Measurements from ENCODE around the gene CNPPD1.

The CNPPD1 gene

DNA sequence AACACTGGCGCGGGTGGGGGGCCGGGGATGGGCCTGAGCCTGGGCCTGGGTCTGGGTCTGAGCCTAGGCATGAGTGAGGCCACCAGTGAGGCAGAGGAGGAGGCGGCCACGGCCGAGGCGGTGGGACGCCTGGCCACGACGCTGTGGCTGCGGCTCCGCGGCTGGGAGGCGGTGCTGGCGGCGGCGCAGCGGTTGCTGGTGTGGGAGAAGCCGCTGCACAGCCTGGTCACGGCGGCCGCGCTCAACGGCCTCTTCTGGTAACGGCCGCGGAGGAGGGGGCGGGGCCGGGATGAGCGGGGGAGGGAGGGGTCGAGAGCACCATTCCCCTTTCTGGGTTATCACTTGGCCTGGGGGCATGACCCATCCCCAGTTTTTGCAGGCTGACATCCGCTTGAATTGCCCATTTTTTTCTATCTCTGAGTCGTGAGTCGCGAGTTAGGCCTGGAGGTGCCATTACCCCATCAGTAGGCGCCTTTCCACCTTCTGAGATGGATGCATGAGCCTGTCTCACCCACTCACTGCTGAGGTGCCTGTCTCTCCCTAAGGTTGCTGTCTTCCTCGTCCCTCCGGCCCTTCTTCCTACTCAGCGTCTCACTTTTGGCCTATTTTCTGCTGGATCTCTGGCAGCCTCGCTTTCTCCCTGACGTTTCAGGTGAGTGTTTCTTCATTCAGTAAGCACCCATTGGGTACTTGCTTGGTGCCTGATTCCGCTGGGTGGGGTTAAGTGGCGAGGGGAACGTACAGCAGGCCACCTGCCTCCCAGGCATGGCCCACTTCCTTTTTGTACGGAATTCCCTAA lies 1.9 kb upstream of the CNPPD1 start:
- TF ChIP-seq, protein P1, sequence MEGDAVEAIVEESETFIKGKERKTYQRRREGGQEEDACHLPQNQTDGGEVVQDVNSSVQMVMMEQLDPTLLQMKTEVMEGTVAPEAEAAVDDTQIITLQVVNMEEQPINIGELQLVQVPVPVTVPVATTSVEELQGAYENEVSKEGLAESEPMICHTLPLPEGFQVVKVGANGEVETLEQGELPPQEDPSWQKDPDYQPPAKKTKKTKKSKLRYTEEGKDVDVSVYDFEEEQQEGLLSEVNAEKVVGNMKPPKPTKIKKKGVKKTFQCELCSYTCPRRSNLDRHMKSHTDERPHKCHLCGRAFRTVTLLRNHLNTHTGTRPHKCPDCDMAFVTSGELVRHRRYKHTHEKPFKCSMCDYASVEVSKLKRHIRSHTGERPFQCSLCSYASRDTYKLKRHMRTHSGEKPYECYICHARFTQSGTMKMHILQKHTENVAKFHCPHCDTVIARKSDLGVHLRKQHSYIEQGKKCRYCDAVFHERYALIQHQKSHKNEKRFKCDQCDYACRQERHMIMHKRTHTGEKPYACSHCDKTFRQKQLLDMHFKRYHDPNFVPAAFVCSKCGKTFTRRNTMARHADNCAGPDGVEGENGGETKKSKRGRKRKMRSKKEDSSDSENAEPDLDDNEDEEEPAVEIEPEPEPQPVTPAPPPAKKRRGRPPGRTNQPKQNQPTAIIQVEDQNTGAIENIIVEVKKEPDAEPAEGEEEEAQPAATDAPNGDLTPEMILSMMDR (IDR thresholded peaks at IDR 0.05; ENCODE audit: low read depth, low read length), result no peak
- H3K27me3 ChIP-seq (ENCODE audit: insufficient read depth, low read depth, severe bottlenecking), result no peaks in the 10 kb centered on the region
- H3K4me3 ChIP-seq (ENCODE audit: low read depth, low read length), result peak overlapping the region; percentile 63
- H3K9me3 ChIP-seq (ENCODE audit: severe bottlenecking), result no peaks in the 10 kb centered on the region
- peak; percentile 58 for DNase-seq
- H3K36me3 ChIP-seq, result peaks cover 64% of the 10 kb centered on the region
- H3K27ac ChIP-seq, result peak overlapping the region; percentile 88

DNA sequence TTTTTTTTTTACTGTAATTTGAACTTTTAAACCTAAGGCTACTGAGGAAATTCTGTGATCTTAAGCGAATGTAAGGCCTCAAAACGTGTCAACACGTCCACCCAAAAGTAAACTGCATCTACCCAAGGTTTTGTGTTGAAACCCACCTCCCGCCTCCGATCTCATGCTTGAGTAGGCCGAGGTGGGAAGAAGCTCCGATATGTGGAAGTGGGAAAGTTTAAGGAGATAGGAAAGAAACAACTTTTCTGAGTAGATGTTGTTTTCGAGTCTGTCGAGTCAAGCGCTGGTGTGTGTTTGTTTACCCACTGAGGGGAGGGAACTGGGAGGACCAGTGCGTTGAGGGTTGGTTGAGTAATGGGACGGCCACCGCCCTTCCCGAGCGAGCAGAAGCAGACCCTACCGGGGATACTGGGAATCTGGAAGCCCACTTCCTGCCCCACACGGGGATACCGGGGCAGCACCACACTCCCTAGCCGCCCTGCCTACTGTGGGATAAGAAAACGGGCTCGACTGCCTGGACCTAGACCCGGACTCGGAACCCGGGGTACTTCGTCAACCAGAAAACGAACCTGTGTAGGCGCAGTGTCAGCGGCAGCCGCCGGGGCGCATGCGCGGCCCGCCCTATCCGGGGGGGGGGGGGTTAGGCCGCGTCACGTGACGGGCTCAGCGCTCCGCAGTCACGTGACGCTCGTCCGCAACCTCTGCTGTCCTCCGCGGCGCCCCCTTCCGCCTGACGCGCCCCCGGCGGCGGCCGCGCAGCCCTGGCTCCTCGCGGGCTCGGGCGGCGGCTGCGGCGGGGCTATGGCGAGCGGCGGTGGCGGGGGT lies 1.0 kb upstream of the CNPPD1 start, which contains the start of gene RETREG2:
Gene RETREG2, plus strand, starts transcription at position 724 of the 825 bp plus-strand sequence. Its CDS starts 78 bp downstream, at position 802.
- Histone ChIP-seq H3K27ac (peak within 1 kb of the TSS; percentile 88), H3K9me3 (ENCODE audit: severe bottlenecking) (no peaks in the 10 kb centered on the region), H3K27me3 (ENCODE audit: insufficient read depth, low read depth, severe bottlenecking) (no peaks in the 10 kb centered on the region), H3K4me3 (ENCODE audit: low read depth, low read length) (peak within 1 kb of the TSS; percentile 63), H3K36me3 (peaks cover 64% of the 10 kb centered on the region)
- TF ChIP-seq, protein P1 (IDR thresholded peaks at IDR 0.05; ENCODE audit: low read depth, low read length), result peak; percentile 57
- DNase-seq, result peak; percentile 82

DNA sequence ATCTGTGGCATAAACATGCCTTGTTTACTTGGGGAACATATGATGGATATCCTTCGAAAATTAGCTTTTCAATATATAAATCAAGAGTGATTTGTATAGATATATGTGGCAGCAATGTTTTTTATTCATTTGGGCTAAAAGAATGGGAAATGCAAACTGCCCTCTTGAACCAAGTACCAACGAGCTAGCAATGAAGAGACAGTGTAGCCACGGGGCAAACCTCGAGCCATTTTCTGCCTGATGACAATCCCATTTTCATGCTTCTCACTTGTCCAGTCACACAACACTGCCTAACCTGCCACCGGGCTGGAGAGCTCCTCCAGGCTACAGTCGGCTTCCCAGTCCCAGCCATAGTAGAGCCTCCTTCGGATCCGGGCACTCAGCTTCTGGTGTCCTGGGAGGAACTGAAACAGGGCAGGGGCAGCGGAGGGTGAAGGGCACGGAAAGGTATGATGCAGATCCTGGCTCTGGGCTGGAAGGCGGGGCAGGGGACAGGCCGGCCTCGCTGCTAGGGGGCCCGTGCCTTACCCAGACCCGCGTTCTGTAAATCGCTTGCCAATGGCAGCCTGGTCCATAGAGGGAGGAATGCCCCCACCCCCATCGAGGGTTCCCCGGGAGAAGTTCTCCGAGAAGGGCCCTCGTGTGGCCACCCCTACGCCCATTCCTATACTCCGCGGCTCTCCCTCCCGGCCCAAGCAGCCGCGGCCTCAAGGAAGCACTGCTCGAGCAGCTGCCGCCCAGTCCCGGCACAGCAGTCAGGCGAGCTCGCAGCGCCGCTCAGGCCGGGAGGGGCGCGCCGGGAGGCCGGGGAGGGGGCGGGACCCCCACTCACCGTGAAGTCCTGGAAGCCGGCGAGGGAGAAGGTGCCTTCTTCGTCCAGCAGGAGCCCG lies 552 bp downstream of the CNPPD1 start:
- DNase-seq, result no peak
- Histone ChIP-seq H3K27me3 (ENCODE audit: insufficient read depth, low read depth, severe bottlenecking) (no peaks in the 10 kb centered on the region), H3K9me3 (ENCODE audit: severe bottlenecking) (no peaks in the 10 kb centered on the region), H3K27ac (peak overlapping the region; percentile 88), H3K4me3 (ENCODE audit: low read depth, low read length) (peak overlapping the region; percentile 63), H3K36me3 (peaks cover 48% of the 10 kb centered on the region)
- TF ChIP-seq, protein P1 (IDR thresholded peaks at IDR 0.05; ENCODE audit: low read depth, low read length), result no peak

DNA sequence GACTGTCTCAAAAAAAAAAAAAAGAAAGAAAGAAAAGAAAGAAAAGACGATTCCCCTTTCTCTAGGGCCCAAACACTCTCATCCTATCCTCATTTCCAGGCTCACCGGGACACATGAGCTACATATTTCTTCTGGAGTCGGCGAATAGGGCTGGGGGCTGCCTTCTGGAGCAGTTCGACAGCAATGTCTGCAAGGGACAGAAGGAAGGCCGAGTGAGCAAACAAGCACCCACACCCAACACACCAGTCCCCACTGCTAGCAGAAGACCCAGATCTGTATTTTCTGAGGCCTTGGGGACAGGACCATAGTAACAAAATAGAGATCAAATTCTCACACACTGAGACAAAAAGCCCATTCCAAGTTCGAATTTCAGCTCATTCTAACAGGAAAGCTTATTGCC lies 1.2 kb downstream of the CNPPD1 start:
- Histone ChIP-seq H3K27me3 (ENCODE audit: insufficient read depth, low read depth, severe bottlenecking) (no peaks in the 10 kb centered on the region), H3K9me3 (ENCODE audit: severe bottlenecking) (no peaks in the 10 kb centered on the region), H3K36me3 (peaks cover 41% of the 10 kb centered on the region), H3K27ac (no peak overlapping the region), H3K4me3 (ENCODE audit: low read depth, low read length) (no peak overlapping the region)
- no peak for DNase-seq
- TF ChIP-seq, protein P1 (IDR thresholded peaks at IDR 0.05; ENCODE audit: low read depth, low read length), result no peak

DNA sequence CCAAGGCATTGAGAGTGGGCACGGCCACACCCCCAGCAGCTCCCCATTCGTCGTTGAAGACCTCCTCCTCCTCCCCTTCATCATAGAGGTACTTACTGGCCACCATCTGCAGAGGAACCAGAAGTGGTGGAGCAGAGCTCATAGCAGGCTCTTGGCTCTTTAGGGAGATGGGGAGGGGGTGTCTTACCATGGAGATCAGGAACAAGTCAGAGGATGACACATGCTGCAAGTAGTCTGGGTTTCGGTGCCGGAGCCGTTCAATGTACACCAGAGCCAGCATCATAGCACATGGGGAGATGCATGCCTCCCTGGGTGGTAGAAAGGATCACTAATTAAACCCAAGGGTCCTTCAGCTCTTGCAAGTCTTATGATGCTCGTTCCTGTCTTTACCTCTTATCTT lies 1.9 kb downstream of the CNPPD1 start:
- Histone ChIP-seq H3K4me3 (ENCODE audit: low read depth, low read length) (no peak overlapping the region), H3K9me3 (ENCODE audit: severe bottlenecking) (no peaks in the 10 kb centered on the region), H3K36me3 (peaks cover 34% of the 10 kb centered on the region), H3K27ac (no peak overlapping the region), H3K27me3 (ENCODE audit: insufficient read depth, low read depth, severe bottlenecking) (no peaks in the 10 kb centered on the region)
- TF ChIP-seq, protein P1 (IDR thresholded peaks at IDR 0.05; ENCODE audit: low read depth, low read length), result no peak
- DNase-seq, result no peak
